Measurements from ENCODE around the gene TEX14.

- TF ChIP-seq POLR2A (IDR thresholded peaks at IDR 0.05) (no peak), CTCF (IDR thresholded peaks at IDR 0.05) (no peak)
These were observed 10.2 kb upstream of the TEX14 start for GRCh38 chr17:58702045-58702476.

All from lower leg skin (tissue), 3 donors.